RWPE2 (cell line): ENCODE measurements around the gene NEIL3.

Source experiments
- ATAC-seq: fragments of 200-7000 bp; cut with Tn5 transposase; 3 replicates; pipeline ENCODE4 v1.9.1; 2021; ENCODE audit warnings: low read depth
- DNase-seq: peaks from one replicate; pipeline ENCODE4 v3.0.0-alpha.2; 2020; ENCODE audit warnings: low spot score
- H3K27ac ChIP-seq: fragments of 450-650 bp; 2 replicates; pipeline ENCODE4 v1.5.1; 2017; ENCODE audit warnings: mild to moderate bottlenecking; ENCODE audit not compliant: poor library complexity, severe bottlenecking
- H3K27me3 ChIP-seq: fragments of 250-450 bp; sonication (Bioruptor Pico); 2 replicates; pipeline ENCODE4 v1.5.1; 2021; ENCODE audit warnings: mild to moderate bottlenecking, moderate library complexity; ENCODE audit not compliant: insufficient read depth, poor library complexity, severe bottlenecking
- H3K36me3 ChIP-seq: fragments of 250-450 bp; sonication (Bioruptor Pico); 2 replicates; pipeline ENCODE4 v1.5.1; 2020; ENCODE audit warnings: low read depth, mild to moderate bottlenecking, moderate library complexity
- H3K4me1 ChIP-seq: fragments of 250-450 bp; sonication (Bioruptor Pico); 2 replicates; pipeline ENCODE4 v1.5.1; 2021; ENCODE audit warnings: mild to moderate bottlenecking, moderate library complexity; ENCODE audit not compliant: insufficient read depth, poor library complexity, severe bottlenecking
- H3K4me3 ChIP-seq: fragments of 250-450 bp; sonication (Bioruptor Pico); 2 replicates; pipeline ENCODE4 v1.5.1; 2021; ENCODE audit warnings: mild to moderate bottlenecking, moderate library complexity; ENCODE audit not compliant: severe bottlenecking
- H3K9me3 ChIP-seq: fragments of 250-450 bp; sonication (Bioruptor Pico); 2 replicates; pipeline ENCODE4 v1.5.1; 2021; ENCODE audit warnings: mild to moderate bottlenecking, moderate library complexity; ENCODE audit not compliant: severe bottlenecking
- TF ChIP-seq, protein P1 (sequence below): fragments of 450-650 bp; IDR thresholded peaks from one replicate; pipeline ENCODE4 v1.5.1; 2017; ENCODE audit warnings: mild to moderate bottlenecking, moderate library complexity; ENCODE audit not compliant: poor library complexity, severe bottlenecking

NEIL3 gene

DNA sequence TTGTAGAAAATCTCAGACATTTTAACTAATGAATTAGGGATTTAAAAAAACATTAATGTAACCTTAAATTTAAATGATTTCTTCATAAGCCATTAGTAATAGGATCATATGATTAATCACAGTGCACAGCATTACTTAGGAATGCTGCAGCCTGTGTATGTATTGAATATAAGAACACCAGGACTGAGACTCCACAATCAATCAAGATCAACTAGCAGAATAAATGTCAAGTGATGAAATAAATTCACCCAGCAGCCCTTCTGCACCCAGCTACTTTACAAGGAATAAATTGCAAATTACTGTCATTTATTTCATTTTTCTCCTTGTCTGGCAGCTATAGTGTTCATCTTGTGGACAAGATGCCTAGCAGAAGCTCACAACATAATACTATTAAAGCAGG, 46.5 kb downstream of the NEIL3 start:
- peaks cover 58% of the 10 kb centered on the region for H3K36me3 ChIP-seq
- DNase-seq (no peak), ATAC-seq (0 out of 3 replicates have a peak, but pooled peaks have one; percentile 54)
- H3K9me3 ChIP-seq: no peaks in the 10 kb centered on the region
- TF ChIP-seq, protein P1, sequence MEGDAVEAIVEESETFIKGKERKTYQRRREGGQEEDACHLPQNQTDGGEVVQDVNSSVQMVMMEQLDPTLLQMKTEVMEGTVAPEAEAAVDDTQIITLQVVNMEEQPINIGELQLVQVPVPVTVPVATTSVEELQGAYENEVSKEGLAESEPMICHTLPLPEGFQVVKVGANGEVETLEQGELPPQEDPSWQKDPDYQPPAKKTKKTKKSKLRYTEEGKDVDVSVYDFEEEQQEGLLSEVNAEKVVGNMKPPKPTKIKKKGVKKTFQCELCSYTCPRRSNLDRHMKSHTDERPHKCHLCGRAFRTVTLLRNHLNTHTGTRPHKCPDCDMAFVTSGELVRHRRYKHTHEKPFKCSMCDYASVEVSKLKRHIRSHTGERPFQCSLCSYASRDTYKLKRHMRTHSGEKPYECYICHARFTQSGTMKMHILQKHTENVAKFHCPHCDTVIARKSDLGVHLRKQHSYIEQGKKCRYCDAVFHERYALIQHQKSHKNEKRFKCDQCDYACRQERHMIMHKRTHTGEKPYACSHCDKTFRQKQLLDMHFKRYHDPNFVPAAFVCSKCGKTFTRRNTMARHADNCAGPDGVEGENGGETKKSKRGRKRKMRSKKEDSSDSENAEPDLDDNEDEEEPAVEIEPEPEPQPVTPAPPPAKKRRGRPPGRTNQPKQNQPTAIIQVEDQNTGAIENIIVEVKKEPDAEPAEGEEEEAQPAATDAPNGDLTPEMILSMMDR: no peak
- peaks cover 10% of the 10 kb centered on the region for H3K4me1 ChIP-seq
- no peak overlapping the region for H3K4me3 ChIP-seq
- H3K27ac ChIP-seq: no peak overlapping the region
- H3K27me3 ChIP-seq: no peaks in the 10 kb centered on the region

DNA sequence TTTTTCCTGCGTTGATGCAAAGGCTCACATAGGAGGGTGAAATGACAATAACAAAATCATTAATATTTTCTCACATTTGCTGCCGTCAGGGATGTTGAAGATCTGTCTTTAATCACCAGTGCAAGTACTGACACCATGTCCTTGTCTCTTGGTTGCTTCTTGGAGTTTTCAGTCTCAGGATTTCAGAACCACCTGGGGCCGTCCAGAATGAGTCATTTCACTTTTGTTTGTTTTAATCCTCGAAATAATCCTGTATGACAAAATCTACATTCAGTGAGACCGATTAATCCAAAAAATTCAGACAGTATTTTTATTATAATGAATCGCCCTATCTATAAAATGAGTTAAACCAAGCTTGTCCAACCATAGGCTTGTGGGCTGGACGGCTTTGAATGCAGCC, 47.2 kb downstream of the NEIL3 start:
- no peak for DNase-seq
- no peak overlapping the region for H3K27ac ChIP-seq
- TF ChIP-seq, protein P1: no peak
- no peaks in the 10 kb centered on the region for H3K27me3 ChIP-seq
- peaks cover 10% of the 10 kb centered on the region for H3K4me1 ChIP-seq
- H3K4me3 ChIP-seq: no peak overlapping the region
- no peaks in the 10 kb centered on the region for H3K9me3 ChIP-seq
- H3K36me3 ChIP-seq: peaks cover 61% of the 10 kb centered on the region
- no peak for ATAC-seq

- Histone ChIP-seq H3K9me3 (no peaks in the 10 kb centered on the region), H3K27ac (no peak overlapping the region), H3K27me3 (no peaks in the 10 kb centered on the region), H3K4me3 (no peak overlapping the region), H3K4me1 (no peaks in the 10 kb centered on the region), H3K36me3 (peaks cover 10% of the 10 kb centered on the region)
- TF ChIP-seq, protein P1: peak; percentile 35
- no peak for DNase-seq
- ATAC-seq: peak; percentile 71
These were observed 57.7 kb downstream of the NEIL3 start for GRCh38 chr4:177367336-177367735.

- ATAC-seq (no peak), DNase-seq (no peak)
- TF ChIP-seq, protein P1: no peak
- no peaks in the 10 kb centered on the region for H3K4me1 ChIP-seq
- no peaks in the 10 kb centered on the region for H3K9me3 ChIP-seq
- no peaks in the 10 kb centered on the region for H3K27me3 ChIP-seq
- no peak overlapping the region for H3K4me3 ChIP-seq
- no peaks in the 10 kb centered on the region for H3K36me3 ChIP-seq
- H3K27ac ChIP-seq: no peak overlapping the region
These were observed 59.7 kb downstream of the NEIL3 start for GRCh38 chr4:177369372-177369771.

GRCh38 chr4:177371461-177371860, 61.8 kb downstream of the NEIL3 start:
- DNase-seq (no peak), ATAC-seq (no peak)
- TF ChIP-seq, protein P1: no peak

More at GRCh38 chr4:177371461-177371860, 61.8 kb downstream of the NEIL3 start:
- Histone ChIP-seq H3K27ac (no peak overlapping the region), H3K36me3 (no peaks in the 10 kb centered on the region), H3K27me3 (no peaks in the 10 kb centered on the region), H3K9me3 (no peaks in the 10 kb centered on the region), H3K4me1 (no peaks in the 10 kb centered on the region), H3K4me3 (no peak overlapping the region)
